ELF-1 (cell line): Measurements from ENCODE around the gene SP9.
"Not testable (repeated sequence)": the region's sequence is repeated elsewhere in the genome, so short reads cannot be mapped to it uniquely, and the experiment has no call there.

ENCODE experiments used
- DNase-seq: peaks from one replicate; pipeline ENCODE4 v3.0.0-alpha.2; 2016; ENCODE audit warnings: low read depth, low spot score

Gene SP9

GRCh38 chr2:174344716-174345461 lies 10.1 kb downstream of the SP9 start:
- DNase-seq: peak; percentile 46

GRCh38 chr2:174350018-174350417 lies 15.3 kb downstream of the SP9 start:
- DNase-seq: no peak

- no peak for DNase-seq
Measured at GRCh38 chr2:174350593-174351181, 15.9 kb downstream of the SP9 start.

GRCh38 chr2:174353004-174353403 lies 18.2 kb downstream of the SP9 start:
- no peak for DNase-seq

GRCh38 chr2:174356347-174356746 lies 21.6 kb downstream of the SP9 start:
- no peak for DNase-seq

GRCh38 chr2:174359663-174360062 lies 24.9 kb downstream of the SP9 start:
- DNase-seq: not testable (repeated sequence)

- no peak for DNase-seq
Measured at GRCh38 chr2:174362949-174363348, 28.2 kb downstream of the SP9 start.

- not testable (repeated sequence) for DNase-seq
Measured at GRCh38 chr2:174363492-174364225, 28.9 kb downstream of the SP9 start.

- no peak for DNase-seq
Measured at GRCh38 chr2:174364628-174365027, 29.9 kb downstream of the SP9 start.

- DNase-seq: no peak
Measured at GRCh38 chr2:174365571-174365970, 30.8 kb downstream of the SP9 start.

- no peak for DNase-seq
Measured at GRCh38 chr2:174368691-174369090, 33.9 kb downstream of the SP9 start.

- no peak for DNase-seq
Measured at GRCh38 chr2:174376967-174377366, 42.2 kb downstream of the SP9 start.

GRCh38 chr2:174383796-174384195 lies 49.0 kb downstream of the SP9 start:
- DNase-seq: no peak

GRCh38 chr2:174385201-174385600 lies 50.4 kb downstream of the SP9 start:
- no peak for DNase-seq
